IMR-90 (cell line): ENCODE measurements around the gene EGFL7. TPM values are rescaled to one million over a fixed set of nuclear protein-coding genes. Genes with fewer than 3 reads are reported as not detected.

ENCODE experiments used
- ATAC-seq: fragments of 200-7000 bp; cut with Tn5 transposase; 2 replicates; pipeline ENCODE4 v1.9.1; 2020; ENCODE audit warnings: low read depth, mild to moderate bottlenecking, moderate library complexity
- BruUV-seq: library from RNA; stranded (reverse); fragments of 400-500 nt; replicated peaks from 2 replicates; lab custom pipeline; 2021; lab: Mats Ljungman, UMichigan
- CTCF ChIA-PET: fragments of 300-600 bp; formaldehyde crosslinking; extraction: SDS; loops from one replicate; lab custom pipeline; 2021; ENCODE audit warnings: antibody characterized with exemption; lab: Yijun Ruan, JAX
- POLR2A ChIA-PET: fragments of 300-600 bp; sonication (Branson Sonifier 250); formaldehyde crosslinking; loops from one replicate; lab custom pipeline; 2022; ENCODE audit warnings: antibody characterized with exemption; ENCODE audit not compliant: unreplicated experiment; lab: Charles Lee
- DNase-seq: peaks from one replicate; pipeline ENCODE4 v3.0.0; 2013
- H2AFZ ChIP-seq: replicated peaks from 2 replicates; pipeline ENCODE3; 2013; ENCODE audit warnings: low read length, mild to moderate bottlenecking; ENCODE audit not compliant: poor library complexity
- H2AK5ac ChIP-seq: 2 replicates; pipeline ENCODE4 v1.6.1; 2013; ENCODE audit warnings: low read depth, low read length, inconsistent platforms
- H2AK9ac ChIP-seq: replicated peaks from 2 replicates; pipeline ENCODE3; 2013; ENCODE audit warnings: mild to moderate bottlenecking, low read depth, low read length, moderate library complexity; ENCODE audit not compliant: poor library complexity
- H2BK120ac ChIP-seq: 2 replicates; pipeline ENCODE4 v1.6.1; 2013; ENCODE audit warnings: low read depth, low read length, inconsistent platforms
- H2BK15ac ChIP-seq: 3 replicates; pipeline ENCODE4 v1.6.1; 2013; ENCODE audit warnings: low read depth, low read length, inconsistent platforms
- H2BK20ac ChIP-seq: 2 replicates; pipeline ENCODE4 v1.6.1; 2013; ENCODE audit warnings: low read depth, mild to moderate bottlenecking, inconsistent platforms, low read length, moderate library complexity
- H2BK5ac ChIP-seq: 2 replicates; pipeline ENCODE4 v1.6.1; 2013; ENCODE audit warnings: mild to moderate bottlenecking, low read depth, low read length, inconsistent platforms; ENCODE audit not compliant: poor library complexity, severe bottlenecking
- H3K14ac ChIP-seq: replicated peaks from 2 replicates; pipeline ENCODE4 v1.6.1; 2013; ENCODE audit warnings: low read depth, low read length, inconsistent platforms
- H3K18ac ChIP-seq: 2 replicates; pipeline ENCODE4 v1.6.1; 2013; ENCODE audit warnings: low read depth, low read length, control low read depth
- H3K23ac ChIP-seq: 2 replicates; pipeline ENCODE4 v1.6.1; 2013; ENCODE audit warnings: low read depth, low read length, inconsistent platforms
- H3K27ac ChIP-seq: 2 replicates; pipeline ENCODE4 v1.5.1; 2013; ENCODE audit warnings: mild to moderate bottlenecking, control low read depth, low read length; ENCODE audit not compliant: insufficient read depth
- H3K27me3 ChIP-seq: 2 replicates; pipeline ENCODE4 v1.6.1; 2013; ENCODE audit warnings: low read length; ENCODE audit not compliant: control insufficient read depth, insufficient read depth
- H3K36me3 ChIP-seq: 2 replicates; pipeline ENCODE4 v1.6.1; 2013; ENCODE audit warnings: low read length, mixed read lengths; ENCODE audit not compliant: control insufficient read depth, insufficient read depth
- H3K4ac ChIP-seq: 2 replicates; pipeline ENCODE4 v1.6.1; 2013; ENCODE audit warnings: low read depth, low read length, inconsistent platforms
- H3K4me1 ChIP-seq: 2 replicates; pipeline ENCODE4 v1.6.1; 2013; ENCODE audit warnings: low read length, mixed read lengths; ENCODE audit not compliant: control insufficient read depth, insufficient read depth
- H3K4me2 ChIP-seq: 2 replicates; pipeline ENCODE4 v1.6.1; 2013; ENCODE audit warnings: low read depth, mild to moderate bottlenecking, control low read depth, low read length, moderate library complexity
- H3K4me3 ChIP-seq: 2 replicates; pipeline ENCODE4 v1.5.1; 2013; ENCODE audit warnings: low read depth, mild to moderate bottlenecking, control low read depth, low read length, moderate library complexity; ENCODE audit not compliant: insufficient read depth
- H3K56ac ChIP-seq: 2 replicates; pipeline ENCODE4 v1.6.1; 2013; ENCODE audit warnings: low read length, inconsistent platforms; ENCODE audit not compliant: insufficient read depth; ENCODE audit errors: extremely low read depth
- H3K79me1 ChIP-seq, 2 experiments: 2 replicates each; pipeline ENCODE4 v1.6.1; 2013; ENCODE audit warnings: low read length in 2 of 2, inconsistent platforms in 1 of 2, low read depth in 1 of 2
- H3K9ac ChIP-seq: 2 replicates; pipeline ENCODE4 v1.6.1; 2013; ENCODE audit warnings: low read depth, low read length, control low read depth
- H3K9me1 ChIP-seq: 2 replicates; pipeline ENCODE4 v1.6.1; 2013; ENCODE audit warnings: low read length, inconsistent platforms; ENCODE audit not compliant: insufficient read depth
- H3K9me3 ChIP-seq: 2 replicates; pipeline ENCODE4 v1.6.1; 2013; ENCODE audit warnings: low read length; ENCODE audit not compliant: control insufficient read depth, insufficient read depth
- H4K20me1 ChIP-seq: 2 replicates; pipeline ENCODE4 v1.6.1; 2013; ENCODE audit warnings: low read length, inconsistent platforms; ENCODE audit not compliant: insufficient read depth
- H4K5ac ChIP-seq: 2 replicates; pipeline ENCODE4 v1.6.1; 2013; ENCODE audit warnings: mild to moderate bottlenecking, low read depth, low read length, control low read depth
- H4K8ac ChIP-seq, 2 experiments: 2 replicates each; pipeline ENCODE4 v1.6.1; 2013; ENCODE audit warnings: low read depth in 2 of 2, low read length in 2 of 2, control low read depth in 1 of 2, inconsistent platforms in 1 of 2
- H4K91ac ChIP-seq: 2 replicates; pipeline ENCODE4 v1.6.1; 2013; ENCODE audit warnings: low read depth, low read length, inconsistent platforms; ENCODE audit not compliant: insufficient read depth
- BHLHE40 ChIP-seq: fragments of 150-350 bp; IDR thresholded peaks from 2 replicates; pipeline ENCODE4 v1.6.1; 2016; ENCODE audit warnings: mild to moderate bottlenecking, low read depth, low read length
- CEBPB ChIP-seq: IDR thresholded peaks from 2 replicates; pipeline ENCODE4 v1.6.1; 2012; ENCODE audit warnings: low read depth, low read length, improper control_type of control experiment
- CHD1 ChIP-seq: IDR thresholded peaks from 2 replicates; pipeline ENCODE4 v1.6.1; 2012; ENCODE audit warnings: low read depth, low read length, improper control_type of control experiment
- CTCF ChIP-seq: conservative IDR thresholded peaks from 2 replicates; pipeline ENCODE4 v1.5.1; 2012; ENCODE audit warnings: mild to moderate bottlenecking, low read depth, low read length, improper control_type of control experiment
- ELK1 ChIP-seq: fragments of 150-350 bp; IDR thresholded peaks from 2 replicates; pipeline ENCODE4 v1.6.1; 2016; ENCODE audit warnings: low read depth, mild to moderate bottlenecking, low read length, moderate library complexity, borderline replicate concordance
- FOS ChIP-seq: fragments of 150-350 bp; IDR thresholded peaks from 2 replicates; pipeline ENCODE4 v1.6.1; 2016; ENCODE audit warnings: low read depth, low read length
- MAFK ChIP-seq: IDR thresholded peaks from 2 replicates; pipeline ENCODE4 v1.6.1; 2012; ENCODE audit warnings: low read depth, low read length, improper control_type of control experiment
- MAZ ChIP-seq: IDR thresholded peaks from 2 replicates; pipeline ENCODE4 v1.6.1; 2012; ENCODE audit warnings: low read depth, mild to moderate bottlenecking, low read length, improper control_type of control experiment, moderate library complexity, borderline replicate concordance
- MXI1 ChIP-seq: IDR thresholded peaks from 2 replicates; pipeline ENCODE4 v1.6.1; 2012; ENCODE audit warnings: low read depth, mild to moderate bottlenecking, low read length, moderate library complexity, borderline replicate concordance
- NFE2L2 ChIP-seq: fragments of 150-350 bp; IDR thresholded peaks from 2 replicates; pipeline ENCODE4 v1.6.1; 2016; ENCODE audit warnings: low read depth, mild to moderate bottlenecking, low read length
- POLR2A ChIP-seq: IDR thresholded peaks from 2 replicates; pipeline ENCODE4 v1.6.1; 2012; ENCODE audit warnings: mild to moderate bottlenecking, low read depth, low read length
- RAD21 ChIP-seq: IDR thresholded peaks from 2 replicates; pipeline ENCODE4 v1.6.1; 2012; ENCODE audit warnings: low read length, improper control_type of control experiment
- RCOR1 ChIP-seq: IDR thresholded peaks from 2 replicates; pipeline ENCODE4 v1.6.1; 2012; ENCODE audit warnings: mild to moderate bottlenecking, low read length, improper control_type of control experiment; ENCODE audit not compliant: insufficient replicate concordance
- RFX5 ChIP-seq: IDR thresholded peaks from 2 replicates; pipeline ENCODE4 v1.8.0; 2012; ENCODE audit warnings: low read depth, mild to moderate bottlenecking, low read length, moderate library complexity
- SMC3 ChIP-seq: fragments of 150-350 bp; IDR thresholded peaks from 2 replicates; pipeline ENCODE4 v1.6.1; 2016; ENCODE audit warnings: low read depth, mild to moderate bottlenecking, antibody characterized with exemption, low read length, moderate library complexity
- USF2 ChIP-seq: fragments of 150-350 bp; IDR thresholded peaks from 2 replicates; pipeline ENCODE4 v1.6.1; 2017; ENCODE audit warnings: mild to moderate bottlenecking, antibody characterized with exemption, low read length, low read depth
- WGBS, 2 experiments: methylation state at CpG; one replicate each; pipeline versions ENCODE4 v1.1.5 to v1.1.7; 2013; ENCODE audit warnings: missing lambda C conversion rate in 2 of 2; ENCODE audit not compliant: insufficient read length in 1 of 2; ENCODE audit errors: extremely low coverage in 2 of 2; 5-methylcytosine and 5-hydroxymethylcytosine counted together
- dilution Hi-C: fragments of 300-500 bp; cut with HindIII; formaldehyde crosslinking; loops from one replicate; pipeline ENCODE4 v1.14.3; 2018; ENCODE audit warnings: low sequenced_read_pairs; ENCODE audit not compliant: unreplicated experiment
- in situ Hi-C: fragments of 300-500 bp; cut with MboI; formaldehyde crosslinking; loops from 3 replicates; pipeline ENCODE4 v1.14.3; 2019; ENCODE audit warnings: low sequenced_read_pairs, inconsistent platforms, mixed read lengths
- intact Hi-C: fragments of 100-400 bp; cut with micrococcal nuclease; formaldehyde crosslinking; loops from 2 replicates; pipeline ENCODE4 v1.10.0; 2022
- polyA plus RNA-seq, 3 experiments: library from polyadenylated mRNA; depleted of rRNA; stranded (reverse); fragments of >200 nt; gene quantifications; 2 replicates each; pipeline ENCODE4 v1.2.3, GENCODE V29; 2012; ENCODE audit warnings: low replicate concordance in 1 of 3
- total RNA-seq: library from RNA; depleted of rRNA; stranded (reverse); fragments of >200 nt; gene quantifications from 2 replicates; pipeline ENCODE4 v1.2.3, GENCODE V29; 2012

Gene EGFL7
- total and polyA plus RNA-seq, 2 of the 4 experiments (the other 2 are of a cell fraction), result 2.2 to 10.4 TPM

GRCh38 chr9:136696502-136696901 is 33.8 kb downstream of the EGFL7 start:
- intact Hi-C loops, result loop anchor here (1.0 kb wide), 1 partner anchor 30 kb away; no protein-coding TSS in a partner anchor
- Histone ChIP-seq H3K4me1 (0 out of 2 replicates have a peak, but pooled peaks cover 2% of the 10 kb centered on the region), H4K5ac (no peak overlapping the region), H3K4me3 (no peak overlapping the region), H4K20me1 (no peaks in the 10 kb centered on the region), H3K9me1 (no peaks in the 10 kb centered on the region), H3K36me3 (no peaks in the 10 kb centered on the region), H3K27me3 (peaks cover 21% of the 10 kb centered on the region), H3K4ac (no peak overlapping the region), H3K9ac (no peak overlapping the region), H3K56ac (no peak overlapping the region), H2AFZ (no peak overlapping the region), H3K79me1 (no peaks in the 10 kb centered on the region), H4K8ac (no peak overlapping the region), H2AK9ac (no peak overlapping the region), H3K4me2 (no peak overlapping the region), H3K14ac (no peak overlapping the region), H3K9me3 (no peaks in the 10 kb centered on the region), H3K27ac (no peak overlapping the region), H2AK5ac (no peak overlapping the region), H2BK5ac (no peak overlapping the region), H2BK15ac (no peak overlapping the region), H2BK20ac (no peak overlapping the region), H4K91ac (no peak overlapping the region), H2BK120ac (no peak overlapping the region), H3K23ac (no peak overlapping the region), H3K18ac (no peak overlapping the region)
- no TSS peak for BruUV-seq
- POLR2A ChIA-PET, result no interaction called here
- in situ Hi-C loops, result no loop called here
- ATAC-seq (no peak), DNase-seq (no peak)
- WGBS, 2 experiments, result 60% methylated on average over 1 of the region's 9 CpGs; no CpG with 5 or more reads in 1 of the 2 experiments
- CTCF ChIA-PET, result no interaction called here
- TF ChIP-seq MAZ (no peak), RFX5 (no peak), CTCF (no peak), MXI1 (no peak), RAD21 (no peak), USF2 (no peak), RCOR1 (no peak), CEBPB (no peak), FOS (no peak), BHLHE40 (no peak), ELK1 (no peak), SMC3 (no peak), POLR2A (no peak), NFE2L2 (no peak), CHD1 (no peak), MAFK (no peak)
- dilution Hi-C loops, result no loop called here
